HEK293 (cell line): Measurements from ENCODE around the gene ZNF664.
A peak's percentile ranks its signal among the peaks of the same experiment; 100 is the strongest.

Experiments
- AEBP2 ChIP-seq: fragments of 450-650 bp; formaldehyde crosslinking; IDR thresholded peaks from 2 replicates; pipeline ENCODE4 v1.5.1; 2016; ENCODE audit warnings: missing biosample characterization, missing genetic modification characterization, borderline replicate concordance
- KLF10 ChIP-seq: fragments of 450-650 bp; IDR thresholded peaks from 2 replicates; pipeline ENCODE4 v1.5.1; 2018; ENCODE audit warnings: missing biosample characterization, mild to moderate bottlenecking, missing genetic modification characterization
- OSR2 ChIP-seq: fragments of 450-650 bp; formaldehyde crosslinking; IDR thresholded peaks from 2 replicates; pipeline ENCODE4 v1.5.1; 2016; ENCODE audit warnings: missing biosample characterization, missing genetic modification characterization
- PBX3 ChIP-seq: sonication (generic); formaldehyde crosslinking; IDR thresholded peaks from 2 replicates; pipeline ENCODE4 v1.8.1; 2022; ENCODE audit warnings: mild to moderate bottlenecking, moderate library complexity, missing genetic modification reagents
- PRDM10 ChIP-seq: fragments of 450-650 bp; formaldehyde crosslinking; IDR thresholded peaks from 2 replicates; pipeline ENCODE4 v1.5.1; 2016; ENCODE audit warnings: missing biosample characterization, missing genetic modification characterization
- SCRT2 ChIP-seq: fragments of 450-650 bp; formaldehyde crosslinking; IDR thresholded peaks from 2 replicates; pipeline ENCODE4 v1.5.1; 2016; ENCODE audit warnings: missing biosample characterization, missing genetic modification characterization
- WT1 ChIP-seq: fragments of 450-650 bp; formaldehyde crosslinking; IDR thresholded peaks from 2 replicates; pipeline ENCODE4 v1.5.1; 2016; ENCODE audit warnings: missing biosample characterization, missing genetic modification characterization
- ZBTB17 ChIP-seq: fragments of 450-650 bp; formaldehyde crosslinking; IDR thresholded peaks from 2 replicates; pipeline ENCODE4 v1.5.1; 2016; ENCODE audit warnings: missing biosample characterization, missing genetic modification characterization
- ZBTB26 ChIP-seq: fragments of 450-650 bp; formaldehyde crosslinking; optimal IDR thresholded peaks from 2 replicates; pipeline ENCODE3; 2016; ENCODE audit warnings: missing biosample characterization, mild to moderate bottlenecking, missing genetic modification characterization
- ZBTB48 ChIP-seq: fragments of 450-650 bp; formaldehyde crosslinking; IDR thresholded peaks from 2 replicates; pipeline ENCODE4 v1.5.1; 2016; ENCODE audit warnings: missing biosample characterization, missing genetic modification characterization
- ZNF23 ChIP-seq: fragments of 450-650 bp; formaldehyde crosslinking; IDR thresholded peaks from 2 replicates; pipeline ENCODE4 v1.5.1; 2016; ENCODE audit warnings: missing biosample characterization, missing genetic modification characterization, borderline replicate concordance
- ZNF280D ChIP-seq: fragments of 450-650 bp; formaldehyde crosslinking; IDR thresholded peaks from 2 replicates; pipeline ENCODE4 v1.5.1; 2016; ENCODE audit warnings: missing biosample characterization, missing genetic modification characterization
- ZNF302 ChIP-seq: fragments of 450-650 bp; formaldehyde crosslinking; IDR thresholded peaks from 2 replicates; pipeline ENCODE4 v1.5.1; 2016; ENCODE audit warnings: missing biosample characterization, missing genetic modification characterization, low read depth
- ZNF335 ChIP-seq: fragments of 450-650 bp; formaldehyde crosslinking; conservative IDR thresholded peaks from 2 replicates; pipeline ENCODE4 v1.5.1; 2016; ENCODE audit warnings: missing biosample characterization, missing genetic modification characterization
- ZNF354C ChIP-seq: fragments of 450-650 bp; formaldehyde crosslinking; IDR thresholded peaks from 2 replicates; pipeline ENCODE4 v1.5.1; 2016; ENCODE audit warnings: missing biosample characterization, missing genetic modification characterization, low read depth, borderline replicate concordance
- ZNF449 ChIP-seq: fragments of 450-650 bp; formaldehyde crosslinking; IDR thresholded peaks from 2 replicates; pipeline ENCODE4 v1.5.1; 2017; ENCODE audit warnings: missing biosample characterization, mild to moderate bottlenecking, missing genetic modification characterization, moderate library complexity
- ZNF514 ChIP-seq: fragments of 450-650 bp; formaldehyde crosslinking; IDR thresholded peaks from 2 replicates; pipeline ENCODE4 v1.5.1; 2016; ENCODE audit warnings: missing biosample characterization, missing genetic modification characterization
- ZNF571 ChIP-seq: fragments of 450-650 bp; formaldehyde crosslinking; IDR thresholded peaks from 2 replicates; pipeline ENCODE4 v1.5.0; 2017; ENCODE audit warnings: missing biosample characterization, missing genetic modification characterization
- ZNF600 ChIP-seq: fragments of 450-650 bp; formaldehyde crosslinking; IDR thresholded peaks from 2 replicates; pipeline ENCODE4 v1.5.1; 2016; ENCODE audit warnings: missing biosample characterization, missing genetic modification characterization
- ZNF629 ChIP-seq: fragments of 450-650 bp; formaldehyde crosslinking; IDR thresholded peaks from 2 replicates; pipeline ENCODE4 v1.5.1; 2017; ENCODE audit warnings: missing biosample characterization, missing genetic modification characterization
- ZNF692 ChIP-seq: fragments of 450-650 bp; formaldehyde crosslinking; IDR thresholded peaks from 2 replicates; pipeline ENCODE4 v1.5.1; 2016; ENCODE audit warnings: missing biosample characterization, missing genetic modification characterization
- ZNF701 ChIP-seq: fragments of 450-650 bp; formaldehyde crosslinking; IDR thresholded peaks from 2 replicates; pipeline ENCODE4 v1.5.1; 2016; ENCODE audit warnings: missing biosample characterization, missing genetic modification characterization
- ZNF707 ChIP-seq: fragments of 450-650 bp; formaldehyde crosslinking; IDR thresholded peaks from 2 replicates; pipeline ENCODE4 v1.5.1; 2016; ENCODE audit warnings: missing biosample characterization, missing genetic modification characterization
- ZNF768 ChIP-seq: fragments of 450-650 bp; formaldehyde crosslinking; IDR thresholded peaks from 2 replicates; pipeline ENCODE4 v1.5.1; 2018; ENCODE audit warnings: missing biosample characterization, mild to moderate bottlenecking, missing genetic modification characterization
- ZSCAN16 ChIP-seq: fragments of 450-650 bp; formaldehyde crosslinking; IDR thresholded peaks from 2 replicates; pipeline ENCODE4 v1.5.1; 2016; ENCODE audit warnings: missing biosample characterization, missing genetic modification characterization
- ZXDB ChIP-seq: fragments of 450-650 bp; formaldehyde crosslinking; IDR thresholded peaks from 2 replicates; pipeline ENCODE4 v1.5.1; 2016; ENCODE audit warnings: missing biosample characterization, missing genetic modification characterization

Gene ZNF664

GRCh38 chr12:123971770-123972456, 1.1 kb upstream of the ZNF664 start (continued):
- TF ChIP-seq ZNF23 (tag by site-specific recombination) (no peak), ZXDB (tag by site-specific recombination) (peak; percentile 37; the same call in 1 of the 2 replicates), ZNF707 (tag by site-specific recombination) (no peak), PBX3 (CRISPR knock-in tag) (no peak), ZNF354C (tag by site-specific recombination) (no peak), ZNF571 (tag by site-specific recombination) (no peak), ZNF600 (tag by site-specific recombination) (peak; percentile 89), OSR2 (tag by site-specific recombination) (peak; percentile 11; the same call in 1 of the 2 replicates), PRDM10 (tag by site-specific recombination) (peak; percentile 58; the same call in 1 of the 2 replicates), KLF10 (tag by site-specific recombination) (peak; percentile 44; the same call in 1 of the 2 replicates), ZNF629 (tag by site-specific recombination) (no peak), ZNF692 (peak; percentile 69), WT1 (tag by site-specific recombination) (peak; percentile 21; the same call in 1 of the 2 replicates), ZBTB48 (tag by site-specific recombination) (peak; percentile 82), ZSCAN16 (tag by site-specific recombination) (no peak), ZNF701 (no peak), ZBTB17 (tag by site-specific recombination) (peak; percentile 77), ZNF449 (no peak), SCRT2 (tag by site-specific recombination) (no peak), AEBP2 (tag by site-specific recombination) (no peak), ZNF302 (tag by site-specific recombination) (no peak), ZNF514 (tag by site-specific recombination) (no peak), ZNF768 (tag by site-specific recombination) (no peak), ZNF335 (tag by site-specific recombination) (peak; percentile 68), ZBTB26 (tag by site-specific recombination) (peak; percentile 52), ZNF280D (tag by site-specific recombination) (no peak)
